Ishikawa (cell line): Measurements from ENCODE around the gene FARS2.

Experiments used
- CEBPB ChIP-seq: IDR thresholded peaks from 2 replicates; pipeline ENCODE4 v1.6.1; 2012
- CREB1 ChIP-seq: IDR thresholded peaks from 2 replicates; pipeline ENCODE4 v1.6.1; 2012; ENCODE audit warnings: low read depth
- EGR1 ChIP-seq: IDR thresholded peaks from 2 replicates; pipeline ENCODE4 v1.6.1; 2012
- EP300 ChIP-seq: IDR thresholded peaks from 2 replicates; pipeline ENCODE4 v1.6.1; 2012; ENCODE audit warnings: borderline replicate concordance
- FOXM1 ChIP-seq: IDR thresholded peaks from 2 replicates; pipeline ENCODE4 v1.6.1; 2012; ENCODE audit warnings: low read depth, borderline replicate concordance
- MAX ChIP-seq: IDR thresholded peaks from 2 replicates; pipeline ENCODE4 v1.6.1; 2012
- NFIC ChIP-seq: IDR thresholded peaks from 2 replicates; pipeline ENCODE4 v1.6.1; 2012
- RAD21 ChIP-seq: IDR thresholded peaks from 2 replicates; pipeline ENCODE4 v1.6.1; 2012; ENCODE audit warnings: low read depth
- TAF1 ChIP-seq: IDR thresholded peaks from 2 replicates; pipeline ENCODE4 v1.6.1; 2012; ENCODE audit warnings: low read depth, mild to moderate bottlenecking
- TCF12 ChIP-seq: IDR thresholded peaks from 2 replicates; pipeline ENCODE4 v1.6.1; 2012; ENCODE audit warnings: low read depth
- TEAD4 ChIP-seq: IDR thresholded peaks from 2 replicates; pipeline ENCODE4 v1.6.1; 2012
- YY1 ChIP-seq: IDR thresholded peaks from 2 replicates; pipeline ENCODE4 v1.6.1; 2012; ENCODE audit warnings: low read depth
- ZBTB7A ChIP-seq: IDR thresholded peaks from 2 replicates; pipeline ENCODE4 v1.6.1; 2012; ENCODE audit warnings: low read depth
- TF ChIP-seq, protein P1 (sequence below): IDR thresholded peaks from 2 replicates; pipeline ENCODE4 v1.6.1; 2012
- TF ChIP-seq, protein P2 (sequence below): IDR thresholded peaks from 2 replicates; pipeline ENCODE4 v1.6.1; 2012; ENCODE audit warnings: low read depth, mild to moderate bottlenecking

FARS2 gene

GRCh38 chr6:5762561-5762968, 501.3 kb downstream of the FARS2 start:
- no peak for TF ChIP-seq EP300
- TF ChIP-seq RAD21, result no peak
- no peak for TF ChIP-seq NFIC
- no peak for TF ChIP-seq CEBPB
- no peak for TF ChIP-seq TCF12
- TF ChIP-seq, protein P1, sequence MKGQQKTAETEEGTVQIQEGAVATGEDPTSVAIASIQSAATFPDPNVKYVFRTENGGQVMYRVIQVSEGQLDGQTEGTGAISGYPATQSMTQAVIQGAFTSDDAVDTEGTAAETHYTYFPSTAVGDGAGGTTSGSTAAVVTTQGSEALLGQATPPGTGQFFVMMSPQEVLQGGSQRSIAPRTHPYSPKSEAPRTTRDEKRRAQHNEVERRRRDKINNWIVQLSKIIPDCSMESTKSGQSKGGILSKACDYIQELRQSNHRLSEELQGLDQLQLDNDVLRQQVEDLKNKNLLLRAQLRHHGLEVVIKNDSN, result no peak
- TF ChIP-seq YY1, result no peak
- TF ChIP-seq TAF1, result no peak
- TF ChIP-seq EGR1, result no peak
- TF ChIP-seq FOXM1, result no peak
- TF ChIP-seq ZBTB7A, result no peak
- TF ChIP-seq TEAD4, result no peak
- no peak for TF ChIP-seq CREB1
- no peak for TF ChIP-seq MAX
- TF ChIP-seq, protein P2, sequence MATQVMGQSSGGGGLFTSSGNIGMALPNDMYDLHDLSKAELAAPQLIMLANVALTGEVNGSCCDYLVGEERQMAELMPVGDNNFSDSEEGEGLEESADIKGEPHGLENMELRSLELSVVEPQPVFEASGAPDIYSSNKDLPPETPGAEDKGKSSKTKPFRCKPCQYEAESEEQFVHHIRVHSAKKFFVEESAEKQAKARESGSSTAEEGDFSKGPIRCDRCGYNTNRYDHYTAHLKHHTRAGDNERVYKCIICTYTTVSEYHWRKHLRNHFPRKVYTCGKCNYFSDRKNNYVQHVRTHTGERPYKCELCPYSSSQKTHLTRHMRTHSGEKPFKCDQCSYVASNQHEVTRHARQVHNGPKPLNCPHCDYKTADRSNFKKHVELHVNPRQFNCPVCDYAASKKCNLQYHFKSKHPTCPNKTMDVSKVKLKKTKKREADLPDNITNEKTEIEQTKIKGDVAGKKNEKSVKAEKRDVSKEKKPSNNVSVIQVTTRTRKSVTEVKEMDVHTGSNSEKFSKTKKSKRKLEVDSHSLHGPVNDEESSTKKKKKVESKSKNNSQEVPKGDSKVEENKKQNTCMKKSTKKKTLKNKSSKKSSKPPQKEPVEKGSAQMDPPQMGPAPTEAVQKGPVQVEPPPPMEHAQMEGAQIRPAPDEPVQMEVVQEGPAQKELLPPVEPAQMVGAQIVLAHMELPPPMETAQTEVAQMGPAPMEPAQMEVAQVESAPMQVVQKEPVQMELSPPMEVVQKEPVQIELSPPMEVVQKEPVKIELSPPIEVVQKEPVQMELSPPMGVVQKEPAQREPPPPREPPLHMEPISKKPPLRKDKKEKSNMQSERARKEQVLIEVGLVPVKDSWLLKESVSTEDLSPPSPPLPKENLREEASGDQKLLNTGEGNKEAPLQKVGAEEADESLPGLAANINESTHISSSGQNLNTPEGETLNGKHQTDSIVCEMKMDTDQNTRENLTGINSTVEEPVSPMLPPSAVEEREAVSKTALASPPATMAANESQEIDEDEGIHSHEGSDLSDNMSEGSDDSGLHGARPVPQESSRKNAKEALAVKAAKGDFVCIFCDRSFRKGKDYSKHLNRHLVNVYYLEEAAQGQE, result no peak

DNA sequence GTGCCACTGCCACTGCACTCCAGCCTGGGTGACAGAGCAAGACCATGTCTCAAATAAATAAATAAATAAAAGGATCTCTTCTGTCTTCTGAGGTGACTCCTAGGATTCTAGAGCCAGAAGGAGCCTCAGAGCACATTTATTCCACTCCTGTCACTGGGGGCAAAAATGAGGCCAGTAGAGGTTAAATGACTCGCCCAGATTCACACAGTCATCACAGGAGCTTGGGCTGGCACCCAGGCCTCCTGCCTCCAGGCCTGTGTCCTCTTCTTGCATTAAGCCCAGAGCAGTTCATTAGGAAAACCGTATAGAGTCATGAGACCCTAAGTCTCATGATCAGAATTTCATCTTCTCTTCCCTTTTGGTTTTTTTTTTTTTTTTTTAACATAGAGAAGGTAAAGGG, 502.1 kb downstream of the FARS2 start:
- TF ChIP-seq TEAD4, result no peak
- no peak for TF ChIP-seq CEBPB
- TF ChIP-seq, protein P1, result no peak
- TF ChIP-seq MAX, result no peak
- TF ChIP-seq, protein P2, result no peak
- no peak for TF ChIP-seq EP300
- TF ChIP-seq TAF1, result no peak
- TF ChIP-seq CREB1, result no peak
- TF ChIP-seq YY1, result no peak
- no peak for TF ChIP-seq RAD21
- no peak for TF ChIP-seq EGR1
- TF ChIP-seq TCF12, result no peak
- TF ChIP-seq NFIC, result no peak

DNA sequence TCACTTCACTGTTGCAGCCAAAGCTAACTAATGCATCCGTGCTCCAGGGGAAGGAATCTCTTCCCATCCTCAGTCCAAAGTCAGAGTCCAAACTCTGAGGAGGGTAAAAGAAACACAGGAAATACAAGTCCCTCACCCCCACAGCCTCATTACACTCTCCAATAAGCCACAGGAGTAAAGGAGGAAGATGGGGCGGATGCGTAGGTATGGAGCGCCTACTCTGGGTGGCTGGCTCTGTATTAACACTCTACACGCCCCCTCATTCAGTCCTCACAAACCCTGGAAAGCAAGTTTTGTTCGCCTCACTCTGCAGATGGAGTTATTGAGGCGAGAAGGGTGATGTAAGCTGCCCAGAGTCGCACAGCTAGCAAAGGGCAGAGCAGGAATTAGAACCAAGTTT, 502.6 kb downstream of the FARS2 start:
- TF ChIP-seq TCF12, result no peak
- no peak for TF ChIP-seq RAD21
- no peak for TF ChIP-seq MAX
- TF ChIP-seq CEBPB, result no peak
- no peak for TF ChIP-seq FOXM1
- TF ChIP-seq NFIC, result no peak
- TF ChIP-seq, protein P1, result no peak
- no peak for TF ChIP-seq CREB1
- no peak for TF ChIP-seq YY1
- no peak for TF ChIP-seq EGR1
- TF ChIP-seq TEAD4, result no peak
- no peak for TF ChIP-seq EP300

DNA sequence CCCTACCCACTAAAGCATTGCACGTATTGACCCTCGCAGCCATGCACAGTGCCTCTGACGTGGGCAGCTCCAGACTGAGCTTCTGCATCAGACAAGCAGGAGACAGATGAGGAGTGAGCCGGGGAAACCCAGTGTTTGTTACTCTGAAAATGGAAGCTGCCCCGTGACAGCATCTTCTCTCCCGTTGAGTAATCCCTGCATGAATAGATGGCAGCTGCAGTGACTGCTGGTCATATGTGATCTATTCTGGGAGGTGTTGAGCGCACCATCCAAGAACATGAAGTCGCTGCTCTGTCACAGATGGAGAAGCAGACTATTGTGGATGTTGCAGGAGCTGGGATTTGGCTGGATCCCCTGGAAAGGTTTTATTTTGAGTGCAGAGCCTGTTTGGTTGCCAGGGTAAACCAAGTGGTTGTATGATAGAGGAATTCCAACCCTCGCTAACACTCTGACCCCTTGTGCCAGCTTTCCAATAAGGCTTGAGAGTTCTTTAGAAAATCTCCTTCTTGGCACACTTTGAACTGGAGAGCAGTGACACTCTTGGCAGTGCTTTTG, 503.2 kb downstream of the FARS2 start:
- TF ChIP-seq EP300 (no peak), TEAD4 (no peak), YY1 (no peak), MAX (no peak), RAD21 (no peak), ZBTB7A (no peak), CREB1 (no peak)

GRCh38 chr6:5765141-5765760, 503.9 kb downstream of the FARS2 start:
- no peak for TF ChIP-seq YY1
- TF ChIP-seq, protein P1, result no peak
- TF ChIP-seq ZBTB7A, result no peak
